Stimulated activated CD4-positive, alpha-beta T cell treated with anti-CD3 and anti-CD28 coated beads, Interleukin-4, amount 100 ng/mL, for 24 hours (primary cell): ENCODE results near the gene SPEN.
"Not testable (repeated sequence)": the region's sequence is repeated elsewhere in the genome, so short reads cannot be mapped to it uniquely, and the experiment has no call there.

Experiments
- DNase-seq: peaks from one replicate; pipeline ENCODE4 v3.0.0-alpha.2; 2020

SPEN gene

DNA sequence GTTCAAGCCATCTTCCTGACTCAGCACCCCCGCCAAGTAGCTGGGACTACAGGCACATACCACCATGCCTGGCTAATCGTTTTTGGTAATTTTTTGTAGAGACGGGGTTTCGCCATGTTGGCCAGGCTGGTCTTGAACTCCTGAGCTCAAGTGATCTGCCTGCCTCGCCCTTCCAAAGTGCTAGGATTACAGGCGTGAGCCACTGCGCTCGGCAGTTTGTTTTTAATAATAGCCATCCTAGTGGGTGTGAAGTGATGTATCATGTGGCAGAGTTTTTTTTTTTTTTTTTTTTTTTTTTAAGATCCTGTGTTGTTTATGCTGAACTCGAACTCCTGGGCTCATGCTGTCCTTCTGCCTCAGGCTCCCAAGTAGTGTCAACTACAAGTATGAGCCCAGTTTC lies 51.8 kb downstream of the SPEN start:
- DNase-seq = no peak

DNA sequence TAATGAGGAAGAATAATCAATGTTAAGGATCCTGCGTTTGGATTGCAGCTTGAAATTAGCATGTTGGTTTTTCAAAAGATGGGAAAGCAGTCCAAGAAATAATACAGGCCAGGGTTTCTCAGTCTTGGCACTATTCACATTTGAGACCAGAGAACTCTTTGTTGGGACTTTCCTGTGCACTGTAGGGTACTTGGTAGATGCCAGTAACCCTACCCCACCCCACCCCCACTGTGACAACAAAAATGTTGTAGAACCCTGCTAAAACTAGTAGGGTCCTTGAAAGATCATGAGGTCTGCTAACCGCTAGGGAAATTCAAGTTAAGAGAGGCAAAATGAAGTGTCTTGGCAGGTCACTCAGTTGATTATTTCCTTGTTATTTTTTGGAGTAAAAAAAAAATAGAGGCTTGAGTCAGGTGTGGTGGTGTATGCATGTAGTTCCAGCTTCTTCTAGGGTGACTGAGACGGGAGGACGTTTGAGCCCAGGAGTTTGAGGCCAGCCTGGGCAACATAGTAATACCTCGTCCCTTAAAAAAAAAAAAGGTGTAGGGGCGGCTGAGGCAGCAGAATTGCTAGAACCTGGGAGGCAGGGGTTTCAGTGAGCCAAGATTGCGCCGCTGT lies 53.3 kb downstream of the SPEN start:
- DNase-seq = no peak

DNA sequence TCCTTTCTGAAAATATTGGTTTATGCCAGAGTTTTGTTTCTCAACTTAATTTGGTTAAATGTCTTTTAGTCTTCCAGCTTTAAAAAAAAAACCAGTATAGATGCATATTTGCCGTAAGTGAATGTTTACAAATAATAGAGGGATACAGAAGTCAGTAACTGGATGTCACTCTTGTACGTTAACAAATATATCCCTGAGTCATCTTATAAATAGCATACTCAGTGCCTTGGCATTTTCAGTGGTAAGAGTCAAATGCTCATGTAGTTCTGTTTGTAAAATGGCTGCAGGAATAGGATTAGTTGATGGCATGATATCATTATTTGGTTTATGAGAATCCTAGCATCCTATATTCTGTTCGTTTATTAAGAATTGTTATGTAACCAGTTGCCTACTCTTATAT lies 55.4 kb downstream of the SPEN start:
- DNase-seq = no peak

DNA sequence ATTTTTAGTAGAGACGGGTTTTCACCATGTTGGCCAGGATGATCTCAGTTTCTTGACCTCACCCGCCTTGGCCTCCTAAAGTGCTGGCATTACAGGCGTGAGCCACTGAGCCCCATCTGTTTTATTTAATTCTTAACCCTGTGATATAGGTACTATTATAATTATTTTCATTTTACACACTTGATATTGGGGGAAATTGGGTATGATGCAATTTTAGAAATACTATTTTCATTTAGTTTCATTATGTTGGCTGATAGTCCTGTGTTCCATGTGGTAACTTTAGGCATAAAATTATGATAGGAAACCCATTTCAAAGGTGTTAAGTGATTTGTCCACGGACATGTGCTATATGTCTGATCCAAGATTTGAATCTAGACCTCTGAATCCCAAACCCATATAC lies 61.1 kb downstream of the SPEN start:
- no peak for DNase-seq

DNA sequence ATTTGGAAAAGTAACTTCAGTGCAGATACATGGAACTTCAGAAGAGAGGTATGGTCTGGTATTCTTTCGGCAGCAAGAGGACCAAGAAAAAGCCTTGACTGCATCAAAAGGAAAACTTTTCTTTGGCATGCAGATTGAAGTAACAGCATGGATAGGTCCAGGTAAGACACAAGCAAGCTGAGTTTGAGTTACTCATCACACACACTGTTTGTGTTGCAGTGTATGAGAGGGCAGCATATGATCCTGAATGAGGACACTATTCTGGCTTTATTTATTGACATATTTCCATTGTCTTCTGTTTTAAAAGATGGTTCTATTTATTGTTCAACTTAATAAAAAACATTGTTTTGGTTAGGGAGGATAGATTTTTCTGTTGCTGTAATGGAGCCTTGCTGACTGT lies 63.6 kb downstream of the SPEN start:
- no peak for DNase-seq

DNA sequence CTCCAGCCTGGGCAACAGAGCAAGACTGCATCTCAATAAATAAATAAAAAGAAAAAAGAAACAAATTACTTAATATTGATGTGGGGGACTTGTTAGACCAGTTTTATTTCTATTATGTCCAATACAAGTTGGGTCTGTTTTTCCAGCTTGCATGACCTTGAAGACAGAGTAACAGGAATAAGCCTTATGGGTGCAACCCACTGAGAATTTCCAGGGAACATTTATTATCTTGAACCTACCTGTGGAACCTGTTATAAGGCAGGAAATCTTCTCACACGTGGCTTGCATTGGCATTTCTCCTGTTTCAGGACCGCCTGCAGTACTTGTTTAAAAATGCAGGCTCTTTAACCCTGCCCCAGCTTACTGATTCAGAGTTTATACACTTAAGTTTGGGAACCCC lies 64.4 kb downstream of the SPEN start:
- DNase-seq = no peak

DNA sequence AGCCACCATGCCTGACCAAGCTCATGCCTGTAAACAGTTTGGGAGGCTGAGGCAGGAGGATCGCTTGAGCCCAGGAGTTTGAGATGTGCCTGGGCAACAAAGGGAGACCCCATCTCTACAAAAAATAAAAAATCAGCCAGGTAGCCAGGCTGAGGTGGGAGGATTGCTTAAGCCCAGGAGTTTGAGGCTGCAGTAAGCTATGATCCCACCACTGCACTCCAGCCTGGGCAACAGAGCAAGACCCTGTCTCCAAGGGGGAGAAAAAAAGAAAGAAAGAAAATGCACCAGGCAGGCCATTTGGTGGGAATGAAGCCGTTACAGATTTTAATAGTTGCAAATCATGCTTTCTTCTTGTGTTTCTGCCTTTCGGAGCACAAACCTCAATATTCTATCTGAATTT lies 66.1 kb downstream of the SPEN start:
- DNase-seq = not testable (repeated sequence)

DNA sequence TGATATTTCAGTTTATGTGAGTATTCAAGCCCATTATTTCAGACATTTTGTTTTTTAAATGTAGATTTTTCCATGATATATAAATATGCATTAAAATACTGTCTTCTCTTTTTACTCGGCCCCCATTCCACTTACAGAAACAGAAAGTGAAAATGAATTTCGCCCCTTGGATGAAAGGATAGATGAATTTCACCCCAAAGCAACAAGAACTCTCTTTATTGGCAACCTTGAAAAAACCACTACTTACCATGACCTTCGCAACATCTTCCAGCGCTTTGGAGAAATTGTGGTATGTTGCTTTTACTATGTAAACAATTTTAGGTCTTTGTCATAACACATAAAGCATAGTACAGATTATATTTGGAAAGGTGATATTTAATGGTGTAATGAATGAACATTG lies 68.5 kb downstream of the SPEN start:
- no peak for DNase-seq

DNA sequence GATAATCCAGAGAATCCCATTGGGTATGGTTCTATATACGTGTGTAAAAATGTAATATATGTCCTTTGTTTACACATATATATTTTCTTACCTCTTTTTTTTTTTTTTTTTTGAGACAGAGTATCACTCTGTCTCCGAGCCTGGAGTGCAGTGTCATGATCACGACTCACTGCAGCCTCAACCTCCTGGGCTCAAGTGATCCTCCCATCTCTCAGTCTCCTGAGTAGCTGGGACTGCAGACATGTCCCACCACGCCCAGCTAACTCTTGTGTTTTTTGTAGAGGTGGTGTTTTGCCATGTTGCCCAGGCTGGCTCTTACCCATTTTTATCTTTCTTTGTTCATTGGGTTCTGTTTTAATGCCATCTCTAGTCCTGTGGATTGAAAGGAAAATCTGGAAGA lies 68.9 kb downstream of the SPEN start:
- DNase-seq = no peak

DNA sequence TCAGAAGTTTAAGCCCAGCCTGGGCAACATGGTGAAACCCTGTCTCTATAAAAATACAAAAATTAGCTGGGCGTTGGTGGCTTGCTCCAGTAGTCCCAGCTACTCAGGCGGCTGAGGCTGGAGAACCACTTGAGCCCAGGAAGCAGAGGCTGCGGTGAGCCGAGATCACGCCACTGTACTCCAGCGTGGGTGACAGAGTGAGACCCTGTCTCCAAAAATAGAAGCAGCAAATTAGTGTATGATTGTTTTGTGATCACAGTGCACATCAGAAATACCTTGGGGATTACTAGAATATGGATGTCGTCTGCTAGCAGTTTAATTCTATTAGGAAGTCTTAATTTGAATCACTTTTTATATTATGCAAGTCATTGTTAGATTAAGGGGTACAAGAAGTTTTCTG lies 69.4 kb downstream of the SPEN start:
- DNase-seq = no peak

DNA sequence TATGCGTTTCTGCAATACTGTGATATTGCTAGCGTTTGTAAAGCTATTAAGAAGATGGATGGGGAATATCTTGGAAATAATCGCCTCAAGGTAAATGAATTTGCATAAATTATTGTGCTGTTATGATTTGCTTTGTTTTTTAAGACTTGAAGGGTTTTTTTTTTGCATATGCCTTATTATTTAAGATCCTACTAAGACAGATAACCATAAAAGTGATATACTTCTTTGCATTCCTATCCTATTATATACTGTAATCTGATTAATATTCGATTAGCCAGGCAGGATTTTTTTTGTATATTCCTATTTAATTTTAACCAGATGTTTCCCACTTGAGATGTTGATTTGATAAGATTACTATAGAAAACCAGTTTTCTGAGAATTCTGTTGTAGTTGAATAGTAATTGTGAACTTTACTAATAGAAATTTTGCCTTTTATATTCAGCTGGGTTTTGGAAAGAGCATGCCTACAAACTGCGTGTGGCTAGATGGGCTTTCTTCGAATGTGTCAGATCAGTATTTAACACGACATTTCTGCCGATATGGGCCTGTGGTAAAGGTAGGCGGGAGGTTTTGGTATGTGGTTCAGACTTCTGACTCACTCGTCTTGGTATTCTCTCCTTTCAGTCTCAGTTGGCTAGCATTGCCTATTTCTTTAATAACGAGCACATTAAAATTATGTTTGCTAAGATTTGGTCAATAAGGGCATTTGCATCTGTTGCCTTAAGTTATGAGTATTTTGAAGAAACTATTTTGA lies 71.6 kb downstream of the SPEN start:
- DNase-seq = peak; percentile 81

DNA sequence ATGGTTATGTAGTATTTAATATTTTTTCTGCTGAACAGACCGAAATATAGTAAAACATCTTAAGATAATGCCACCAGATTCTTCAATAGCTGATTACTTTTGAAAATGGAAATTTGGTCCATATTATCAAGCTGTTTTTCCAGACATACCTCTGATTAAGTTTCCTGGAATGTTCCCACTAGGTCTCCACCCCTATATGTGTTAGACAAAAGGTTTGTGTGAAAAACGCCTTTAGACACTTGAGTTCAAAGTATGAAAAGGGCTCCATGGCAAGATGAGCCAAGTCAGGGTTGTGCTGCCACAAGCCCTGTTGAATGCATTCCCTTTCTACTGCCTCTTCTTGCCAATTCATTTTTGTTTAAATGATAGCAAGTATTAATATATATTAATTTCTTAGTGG lies 75.7 kb downstream of the SPEN start:
- DNase-seq = no peak

DNA sequence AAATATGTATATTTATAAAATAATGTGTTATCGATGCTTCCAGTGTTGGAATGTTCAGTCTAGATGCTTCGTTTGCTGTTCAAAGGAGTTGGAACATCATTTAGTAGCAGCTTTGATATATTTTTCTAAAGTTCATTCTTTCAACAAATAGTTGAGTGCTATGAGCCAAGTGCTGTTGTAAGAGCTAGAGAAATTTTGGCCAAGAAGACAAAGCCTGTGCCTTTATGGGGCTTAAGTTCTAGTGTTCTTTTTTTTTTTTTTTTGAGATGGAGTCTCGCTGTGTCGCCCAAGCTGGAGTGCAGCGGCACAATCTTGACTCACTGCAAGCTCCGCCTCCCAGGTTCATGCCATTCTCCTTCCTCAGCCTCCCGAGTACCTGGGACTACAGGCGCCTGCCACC lies 78.9 kb downstream of the SPEN start:
- DNase-seq = not testable (repeated sequence)

DNA sequence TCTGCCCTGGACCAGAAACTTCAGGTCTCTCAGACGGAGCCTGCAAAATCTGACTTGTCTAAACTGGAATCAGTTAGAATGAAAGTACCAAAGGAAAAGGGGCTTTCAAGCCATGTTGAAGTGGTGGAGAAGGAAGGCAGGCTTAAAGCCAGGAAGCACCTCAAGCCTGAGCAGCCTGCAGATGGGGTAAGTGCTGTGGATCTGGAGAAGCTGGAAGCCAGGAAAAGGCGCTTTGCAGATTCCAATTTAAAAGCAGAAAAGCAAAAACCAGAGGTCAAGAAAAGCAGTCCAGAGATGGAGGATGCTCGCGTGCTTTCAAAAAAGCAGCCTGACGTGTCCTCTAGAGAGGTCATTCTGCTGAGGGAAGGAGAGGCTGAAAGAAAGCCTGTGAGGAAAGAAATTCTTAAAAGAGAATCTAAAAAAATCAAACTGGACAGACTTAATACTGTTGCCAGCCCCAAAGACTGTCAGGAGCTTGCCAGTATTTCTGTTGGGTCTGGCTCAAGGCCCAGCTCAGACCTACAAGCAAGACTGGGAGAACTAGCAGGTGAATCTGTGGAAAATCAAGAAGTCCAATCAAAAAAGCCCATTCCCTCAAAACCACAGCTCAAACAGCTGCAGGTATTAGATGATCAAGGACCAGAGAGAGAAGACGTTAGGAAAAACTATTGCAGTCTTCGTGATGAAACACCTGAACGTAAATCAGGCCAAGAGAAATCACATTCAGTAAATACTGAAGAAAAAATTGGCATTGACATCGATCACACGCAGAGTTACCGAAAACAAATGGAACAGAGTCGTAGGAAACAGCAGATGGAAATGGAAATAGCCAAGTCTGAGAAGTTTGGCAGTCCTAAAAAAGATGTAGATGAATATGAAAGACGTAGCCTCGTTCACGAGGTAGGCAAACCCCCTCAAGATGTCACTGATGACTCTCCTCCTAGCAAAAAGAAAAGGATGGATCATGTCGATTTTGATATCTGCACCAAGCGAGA lies 81.8 kb downstream of the SPEN start:
- DNase-seq = no peak

DNA sequence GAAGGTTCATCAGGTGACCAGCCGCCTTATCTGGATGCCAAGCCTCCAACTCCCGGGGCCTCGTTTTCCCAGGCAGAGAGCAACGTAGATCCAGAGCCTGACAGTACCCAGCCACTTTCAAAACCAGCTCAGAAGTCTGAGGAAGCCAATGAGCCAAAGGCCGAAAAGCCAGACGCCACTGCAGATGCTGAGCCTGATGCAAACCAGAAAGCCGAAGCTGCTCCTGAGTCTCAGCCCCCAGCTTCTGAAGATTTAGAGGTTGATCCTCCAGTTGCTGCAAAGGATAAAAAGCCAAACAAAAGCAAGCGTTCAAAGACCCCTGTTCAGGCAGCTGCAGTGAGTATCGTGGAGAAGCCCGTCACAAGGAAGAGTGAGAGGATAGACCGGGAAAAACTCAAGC lies 83.9 kb downstream of the SPEN start:
- DNase-seq = no peak

DNA sequence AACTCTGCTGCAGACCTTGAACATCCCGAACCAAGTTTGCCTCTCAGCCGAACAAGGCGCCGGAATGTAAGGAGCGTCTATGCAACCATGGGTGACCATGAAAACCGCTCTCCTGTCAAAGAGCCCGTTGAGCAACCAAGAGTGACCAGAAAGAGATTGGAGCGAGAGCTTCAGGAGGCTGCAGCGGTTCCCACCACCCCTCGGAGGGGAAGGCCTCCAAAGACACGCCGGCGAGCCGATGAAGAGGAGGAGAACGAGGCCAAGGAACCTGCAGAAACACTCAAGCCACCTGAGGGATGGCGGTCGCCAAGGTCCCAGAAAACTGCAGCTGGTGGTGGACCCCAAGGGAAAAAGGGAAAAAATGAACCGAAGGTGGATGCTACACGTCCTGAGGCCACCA lies 84.4 kb downstream of the SPEN start:
- DNase-seq = no peak

DNA sequence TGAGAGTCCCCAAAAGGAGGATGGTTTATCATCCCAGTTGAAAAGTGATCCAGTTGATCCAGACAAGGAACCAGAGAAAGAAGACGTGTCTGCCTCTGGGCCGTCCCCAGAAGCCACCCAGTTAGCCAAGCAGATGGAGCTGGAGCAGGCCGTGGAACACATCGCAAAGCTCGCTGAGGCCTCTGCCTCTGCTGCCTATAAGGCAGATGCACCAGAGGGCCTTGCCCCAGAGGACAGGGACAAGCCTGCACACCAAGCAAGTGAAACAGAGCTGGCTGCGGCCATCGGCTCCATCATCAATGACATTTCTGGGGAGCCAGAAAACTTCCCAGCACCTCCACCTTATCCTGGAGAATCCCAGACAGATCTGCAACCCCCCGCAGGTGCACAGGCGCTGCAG lies 85.1 kb downstream of the SPEN start:
- no peak for DNase-seq

DNA sequence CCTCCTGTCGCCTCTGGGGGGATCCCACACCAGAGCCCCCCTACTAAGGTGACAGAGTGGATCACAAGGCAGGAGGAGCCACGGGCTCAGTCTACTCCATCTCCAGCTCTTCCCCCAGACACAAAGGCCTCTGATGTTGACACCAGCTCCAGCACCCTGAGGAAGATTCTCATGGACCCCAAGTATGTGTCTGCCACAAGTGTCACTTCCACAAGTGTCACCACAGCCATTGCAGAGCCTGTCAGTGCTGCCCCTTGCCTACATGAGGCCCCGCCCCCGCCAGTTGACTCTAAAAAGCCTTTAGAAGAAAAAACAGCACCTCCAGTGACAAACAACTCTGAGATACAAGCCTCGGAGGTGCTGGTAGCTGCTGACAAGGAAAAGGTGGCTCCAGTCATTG lies 86.2 kb downstream of the SPEN start:
- no peak for DNase-seq

DNA sequence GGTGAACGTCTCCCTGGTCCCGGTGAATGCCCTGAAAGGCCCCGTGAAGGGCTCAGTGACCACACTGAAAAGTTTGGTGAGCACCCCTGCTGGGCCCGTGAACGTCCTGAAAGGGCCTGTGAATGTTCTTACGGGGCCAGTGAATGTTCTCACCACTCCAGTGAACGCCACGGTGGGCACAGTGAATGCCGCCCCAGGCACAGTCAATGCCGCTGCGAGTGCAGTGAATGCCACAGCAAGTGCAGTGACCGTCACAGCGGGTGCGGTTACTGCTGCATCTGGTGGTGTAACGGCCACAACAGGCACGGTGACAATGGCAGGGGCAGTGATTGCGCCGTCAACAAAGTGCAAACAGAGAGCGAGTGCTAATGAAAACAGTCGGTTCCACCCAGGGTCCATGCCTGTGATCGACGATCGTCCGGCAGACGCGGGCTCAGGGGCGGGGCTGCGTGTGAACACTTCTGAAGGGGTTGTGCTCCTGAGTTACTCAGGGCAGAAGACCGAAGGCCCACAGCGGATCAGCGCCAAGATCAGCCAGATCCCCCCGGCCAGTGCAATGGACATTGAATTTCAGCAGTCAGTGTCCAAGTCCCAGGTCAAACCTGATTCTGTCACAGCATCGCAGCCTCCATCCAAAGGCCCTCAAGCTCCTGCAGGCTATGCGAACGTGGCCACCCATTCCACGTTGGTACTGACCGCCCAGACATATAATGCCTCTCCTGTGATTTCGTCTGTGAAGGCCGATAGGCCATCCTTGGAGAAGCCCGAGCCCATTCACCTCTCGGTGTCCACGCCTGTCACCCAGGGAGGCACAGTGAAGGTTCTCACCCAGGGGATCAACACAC lies 86.9 kb downstream of the SPEN start:
- DNase-seq = no peak

DNA sequence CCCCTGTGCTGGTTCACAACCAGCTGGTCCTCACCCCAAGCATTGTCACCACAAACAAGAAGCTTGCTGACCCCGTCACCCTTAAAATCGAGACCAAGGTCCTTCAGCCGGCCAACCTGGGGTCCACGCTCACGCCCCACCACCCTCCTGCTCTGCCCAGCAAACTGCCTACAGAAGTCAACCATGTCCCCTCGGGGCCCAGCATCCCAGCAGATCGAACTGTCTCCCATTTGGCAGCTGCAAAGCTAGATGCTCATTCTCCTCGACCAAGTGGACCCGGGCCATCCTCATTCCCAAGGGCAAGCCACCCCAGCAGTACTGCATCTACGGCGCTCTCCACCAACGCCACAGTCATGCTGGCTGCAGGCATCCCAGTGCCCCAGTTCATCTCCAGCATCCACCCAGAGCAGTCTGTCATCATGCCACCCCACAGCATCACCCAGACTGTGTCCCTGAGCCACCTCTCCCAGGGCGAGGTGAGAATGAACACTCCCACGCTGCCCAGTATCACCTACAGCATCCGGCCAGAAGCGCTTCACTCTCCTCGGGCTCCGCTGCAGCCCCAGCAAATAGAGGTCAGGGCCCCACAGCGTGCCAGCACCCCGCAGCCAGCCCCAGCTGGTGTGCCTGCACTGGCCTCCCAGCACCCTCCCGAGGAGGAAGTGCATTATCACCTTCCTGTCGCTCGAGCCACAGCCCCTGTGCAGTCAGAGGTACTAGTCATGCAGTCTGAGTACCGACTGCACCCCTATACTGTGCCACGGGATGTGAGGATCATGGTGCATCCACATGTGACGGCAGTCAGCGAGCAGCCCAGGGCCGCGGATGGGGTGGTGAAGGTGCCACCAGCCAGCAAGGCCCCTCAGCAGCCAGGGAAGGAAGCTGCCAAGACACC lies 87.8 kb downstream of the SPEN start:
- DNase-seq = no peak

DNA sequence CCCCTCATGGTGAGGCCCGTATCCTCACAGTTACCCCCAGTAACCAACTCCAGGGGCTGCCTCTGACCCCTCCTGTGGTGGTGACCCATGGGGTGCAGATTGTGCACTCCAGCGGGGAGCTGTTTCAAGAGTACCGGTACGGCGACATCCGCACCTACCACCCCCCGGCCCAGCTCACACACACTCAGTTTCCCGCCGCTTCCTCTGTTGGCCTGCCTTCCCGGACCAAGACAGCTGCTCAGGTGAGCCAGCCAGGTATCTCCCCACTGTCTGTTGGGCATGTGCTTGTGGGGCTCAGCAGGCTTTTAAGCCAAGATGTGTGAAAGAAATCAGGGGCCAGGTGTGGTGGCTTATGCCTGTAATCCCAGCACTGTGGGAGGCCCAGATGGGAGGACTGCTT lies 88.5 kb downstream of the SPEN start:
- no peak for DNase-seq

DNA sequence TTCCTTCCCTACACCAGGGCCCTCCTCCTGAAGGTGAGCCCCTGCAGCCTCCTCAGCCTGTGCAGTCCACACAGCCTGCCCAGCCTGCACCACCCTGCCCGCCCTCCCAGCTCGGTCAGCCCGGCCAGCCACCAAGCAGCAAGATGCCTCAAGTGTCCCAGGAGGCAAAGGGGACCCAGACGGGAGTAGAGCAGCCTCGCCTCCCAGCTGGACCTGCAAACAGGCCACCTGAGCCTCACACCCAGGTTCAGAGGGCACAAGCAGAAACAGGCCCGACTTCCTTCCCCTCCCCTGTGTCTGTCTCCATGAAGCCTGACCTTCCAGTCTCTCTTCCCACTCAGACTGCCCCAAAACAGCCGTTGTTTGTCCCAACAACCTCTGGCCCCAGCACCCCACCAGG lies 89.6 kb downstream of the SPEN start:
- no peak for DNase-seq
